MM.1S (cell line): Measurements from ENCODE around the gene CSGALNACT2.

Experiments
- DNase-seq: peaks from one replicate; pipeline ENCODE4 v3.0.0-alpha.2; 2015
- H2AFZ ChIP-seq: fragments of 300-600 bp; sonication (generic); 2 replicates; pipeline ENCODE4 v1.6.0; 2016; ENCODE audit warnings: antibody characterized with exemption, low read length
- H3F3A ChIP-seq: fragments of 300-600 bp; sonication (generic); 2 replicates; pipeline ENCODE4 v1.6.1; 2016; ENCODE audit warnings: mild to moderate bottlenecking, antibody characterized with exemption, low read length, moderate library complexity, mixed read lengths; ENCODE audit not compliant: insufficient read depth
- H3K27ac ChIP-seq: fragments of 300-600 bp; sonication (generic); 2 replicates; pipeline ENCODE4 v1.5.1; 2016; ENCODE audit warnings: mild to moderate bottlenecking, low read length
- H3K27me3 ChIP-seq: fragments of 300-600 bp; sonication (generic); replicated peaks from 2 replicates; pipeline ENCODE4 v1.6.0; 2016; ENCODE audit warnings: low read length; ENCODE audit not compliant: insufficient read depth
- H3K36me3 ChIP-seq: fragments of 300-600 bp; sonication (generic); replicated peaks from 2 replicates; pipeline ENCODE4 v1.6.1; 2016; ENCODE audit warnings: mild to moderate bottlenecking, low read length, mixed read lengths; ENCODE audit not compliant: insufficient read depth
- H3K4me1 ChIP-seq: fragments of 300-600 bp; sonication (generic); 2 replicates; pipeline ENCODE4 v1.6.1; 2016; ENCODE audit warnings: low read length, mixed read lengths
- H3K4me2 ChIP-seq: fragments of 300-600 bp; sonication (generic); 2 replicates; pipeline ENCODE4 v1.6.0; 2016; ENCODE audit warnings: low read depth, low read length
- H3K4me3 ChIP-seq: fragments of 300-600 bp; sonication (generic); 2 replicates; pipeline ENCODE4 v1.5.1; 2016; ENCODE audit warnings: low read length, mixed read lengths
- H3K79me2 ChIP-seq: fragments of 300-600 bp; sonication (generic); 2 replicates; pipeline ENCODE4 v1.6.1; 2016; ENCODE audit warnings: mixed run types, low read length, mixed read lengths
- H3K9ac ChIP-seq: fragments of 300-600 bp; sonication (generic); 2 replicates; pipeline ENCODE4 v1.6.1; 2016; ENCODE audit warnings: low read length, mixed read lengths
- H3K9me2 ChIP-seq: fragments of 300-600 bp; sonication (generic); replicated peaks from 2 replicates; pipeline ENCODE4 v1.6.1; 2016; ENCODE audit warnings: mild to moderate bottlenecking, low read length, mixed read lengths; ENCODE audit not compliant: insufficient read depth
- H3K9me3 ChIP-seq: fragments of 300-600 bp; sonication (generic); replicated peaks from 2 replicates; pipeline ENCODE4 v1.6.1; 2016; ENCODE audit warnings: mild to moderate bottlenecking, low read length, mixed read lengths; ENCODE audit not compliant: insufficient read depth
- H4K20me1 ChIP-seq: fragments of 300-600 bp; sonication (generic); 2 replicates; pipeline ENCODE4 v1.6.1; 2016; ENCODE audit warnings: mild to moderate bottlenecking, low read length, moderate library complexity, mixed read lengths; ENCODE audit not compliant: insufficient read depth
- CTCF ChIP-seq: fragments of 300-600 bp; sonication (generic); IDR thresholded peaks from 2 replicates; pipeline ENCODE4 v1.5.1; 2016; ENCODE audit warnings: antibody characterized with exemption, low read length, mixed read lengths
- EZH2 ChIP-seq: fragments of 300-600 bp; sonication (generic); optimal IDR thresholded peaks from 2 replicates; pipeline ENCODE3; 2017; ENCODE audit warnings: low read depth, mild to moderate bottlenecking, antibody characterized with exemption, low read length, mixed read lengths
- EZH2phosphoT487 ChIP-seq: fragments of 300-600 bp; sonication (generic); IDR thresholded peaks from 2 replicates; pipeline ENCODE4 v1.6.1; 2018; ENCODE audit warnings: antibody characterized with exemption, low read length

The CSGALNACT2 gene

GRCh38 chr10:43209074-43209455, 70.8 kb downstream of the CSGALNACT2 start:
- H4K20me1 ChIP-seq: no peaks in the 10 kb centered on the region
- H3K4me2 ChIP-seq: no peak overlapping the region
- no peak for TF ChIP-seq EZH2phosphoT487
- no peak for TF ChIP-seq CTCF
- no peak for TF ChIP-seq EZH2
- no peaks in the 10 kb centered on the region for H3K4me1 ChIP-seq
- H3K9ac ChIP-seq: no peak overlapping the region
- H3K79me2 ChIP-seq: no peaks in the 10 kb centered on the region
- no peaks in the 10 kb centered on the region for H3K9me3 ChIP-seq
- H2AFZ ChIP-seq: no peak overlapping the region
- H3K9me2 ChIP-seq: no peaks in the 10 kb centered on the region
- DNase-seq: no peak
- H3K27ac ChIP-seq: no peak overlapping the region
- H3K27me3 ChIP-seq: no peaks in the 10 kb centered on the region
- H3F3A ChIP-seq: no peaks in the 10 kb centered on the region
- H3K4me3 ChIP-seq: no peak overlapping the region
- H3K36me3 ChIP-seq: no peaks in the 10 kb centered on the region

- H3K9me3 ChIP-seq: no peaks in the 10 kb centered on the region
- TF ChIP-seq EZH2: no peak
- no peak for TF ChIP-seq CTCF
- no peak for TF ChIP-seq EZH2phosphoT487
- H3K27ac ChIP-seq: no peak overlapping the region
- no peaks in the 10 kb centered on the region for H3K36me3 ChIP-seq
- no peaks in the 10 kb centered on the region for H4K20me1 ChIP-seq
- H2AFZ ChIP-seq: no peak overlapping the region
- H3K4me3 ChIP-seq: no peak overlapping the region
- no peak overlapping the region for H3K4me2 ChIP-seq
- no peaks in the 10 kb centered on the region for H3K27me3 ChIP-seq
- H3K4me1 ChIP-seq: no peaks in the 10 kb centered on the region
- no peak for DNase-seq
- H3K79me2 ChIP-seq: no peaks in the 10 kb centered on the region
- H3F3A ChIP-seq: no peaks in the 10 kb centered on the region
- H3K9me2 ChIP-seq: no peaks in the 10 kb centered on the region
- no peak overlapping the region for H3K9ac ChIP-seq
Observed at GRCh38 chr10:43209651-43210141, 71.5 kb downstream of the CSGALNACT2 start.

GRCh38 chr10:43210556-43210955, 72.3 kb downstream of the CSGALNACT2 start:
- TF ChIP-seq EZH2phosphoT487 (no peak), EZH2 (no peak), CTCF (no peak)
- Histone ChIP-seq H4K20me1 (no peaks in the 10 kb centered on the region), H3K9me2 (no peaks in the 10 kb centered on the region), H3K9ac (no peak overlapping the region), H3K4me2 (no peak overlapping the region), H3K27me3 (no peaks in the 10 kb centered on the region), H2AFZ (no peak overlapping the region), H3K4me1 (peaks cover 9% of the 10 kb centered on the region), H3F3A (no peaks in the 10 kb centered on the region), H3K27ac (no peak overlapping the region), H3K9me3 (no peaks in the 10 kb centered on the region), H3K4me3 (no peak overlapping the region), H3K36me3 (no peaks in the 10 kb centered on the region), H3K79me2 (no peaks in the 10 kb centered on the region)
- DNase-seq: no peak
